Heart left ventricle (tissue), 13 donors: Measurements from ENCODE around the gene TALDO1.

ENCODE experiments used
- POLR2A ChIP-seq, 2 donors: fragments of 450-650 bp; IDR thresholded peaks; one replicate each; pipeline ENCODE4 v1.6.1; 2017; ENCODE audit warnings: antibody characterized with exemption in 2 of 2, mild to moderate bottlenecking in 2 of 2, moderate library complexity in 2 of 2
- TF ChIP-seq, protein P1 (sequence below), 12 donors: fragments of 200-600 bp; sonication (generic) in 4 of 12; IDR thresholded peaks; one replicate each; pipeline versions ENCODE4 v1.5.0 to v1.8.0; 2018 to 2022; ENCODE audit warnings: antibody characterized with exemption in 12 of 12, mild to moderate bottlenecking in 5 of 12
- donor health status: ischemic (EF 13 %, LVEDD 7.1; RV severe dilation, severe dysfunction).
- donor health status: DM: no; HTN: yes; CAD: no.
- donor health status: DM: no; HTN: no; CAD: no.
- donor health status: ischemic (EF 25% LVEDD 6.9; RV normal size, moderate dysfunction).
- donor health status: ischemic (EF 25% LVEDD 5.7; RV mildly dilated, moderate dysfunction).
- donor health status: ischemic (EF 35%, LVEDD 5.7; RV mildly dilated, moderate dysfunction).
- donor health status: nonischemic (EF 11% LVEDD 7.7; RV severe dilation, severe dysfunction).
- donor health status: DM: yes; HTN: yes; CAD: no.
- donor health status: PGD.
- donor health status: ischemic (EF 29% LVEDD 5.4; RV normal size, mild dysfunction).
- donor health status: nonischemic (EF 23%, LVEDD 6.1; RV moderate dilation, normal function).

- TF ChIP-seq, protein P1, sequence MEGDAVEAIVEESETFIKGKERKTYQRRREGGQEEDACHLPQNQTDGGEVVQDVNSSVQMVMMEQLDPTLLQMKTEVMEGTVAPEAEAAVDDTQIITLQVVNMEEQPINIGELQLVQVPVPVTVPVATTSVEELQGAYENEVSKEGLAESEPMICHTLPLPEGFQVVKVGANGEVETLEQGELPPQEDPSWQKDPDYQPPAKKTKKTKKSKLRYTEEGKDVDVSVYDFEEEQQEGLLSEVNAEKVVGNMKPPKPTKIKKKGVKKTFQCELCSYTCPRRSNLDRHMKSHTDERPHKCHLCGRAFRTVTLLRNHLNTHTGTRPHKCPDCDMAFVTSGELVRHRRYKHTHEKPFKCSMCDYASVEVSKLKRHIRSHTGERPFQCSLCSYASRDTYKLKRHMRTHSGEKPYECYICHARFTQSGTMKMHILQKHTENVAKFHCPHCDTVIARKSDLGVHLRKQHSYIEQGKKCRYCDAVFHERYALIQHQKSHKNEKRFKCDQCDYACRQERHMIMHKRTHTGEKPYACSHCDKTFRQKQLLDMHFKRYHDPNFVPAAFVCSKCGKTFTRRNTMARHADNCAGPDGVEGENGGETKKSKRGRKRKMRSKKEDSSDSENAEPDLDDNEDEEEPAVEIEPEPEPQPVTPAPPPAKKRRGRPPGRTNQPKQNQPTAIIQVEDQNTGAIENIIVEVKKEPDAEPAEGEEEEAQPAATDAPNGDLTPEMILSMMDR (IDR thresholded peaks at IDR 0.05), result no peak
- no peak for TF ChIP-seq POLR2A (IDR thresholded peaks at IDR 0.05)
Measured at GRCh38 chr11:764322-765024, 17.2 kb downstream of the TALDO1 start.
